Kidney epithelial cell (primary cell): ENCODE measurements around the gene GINS1. TPM values are rescaled to one million over a fixed set of nuclear protein-coding genes. Genes with fewer than 3 reads are reported as not detected.

ENCODE experiments used
- DNase-seq: peaks from one replicate; pipeline ENCODE4 v3.0.0-alpha.2; 2010; ENCODE audit warnings: low read depth
- H3K27me3 ChIP-seq: 2 replicates; pipeline ENCODE4 v1.6.0; 2011; ENCODE audit warnings: low read length; ENCODE audit not compliant: control insufficient read depth, insufficient read depth
- H3K36me3 ChIP-seq: 2 replicates; pipeline ENCODE4 v1.5.1; 2011; ENCODE audit warnings: low read length; ENCODE audit not compliant: control insufficient read depth, insufficient read depth
- H3K4me3 ChIP-seq: 2 replicates; pipeline ENCODE4 v1.5.1; 2011; ENCODE audit warnings: low read depth, mild to moderate bottlenecking, control low read depth, low read length
- CTCF ChIP-seq: IDR thresholded peaks from 2 replicates; pipeline ENCODE4 v1.5.1; 2011; ENCODE audit warnings: mild to moderate bottlenecking, moderate library complexity, low read length, control low read depth, inconsistent platforms; ENCODE audit not compliant: insufficient read depth, poor library complexity, severe bottlenecking
- total RNA-seq: library from RNA; depleted of rRNA; stranded (reverse); fragments of >200 nt; gene quantifications from 2 replicates; pipeline ENCODE4 v1.2.3, GENCODE V29; 2015

The GINS1 gene
- total RNA-seq, 1 donor from 2014 or later: 6.6 TPM

- TF ChIP-seq CTCF: no peak
- H3K27me3 ChIP-seq: no peaks in the 10 kb centered on the region
- DNase-seq: no peak
- no peak overlapping the region for H3K4me3 ChIP-seq
- H3K36me3 ChIP-seq: no peaks in the 10 kb centered on the region
These were observed 31.2 kb upstream of the GINS1 start for GRCh38 chr20:25376236-25376635.

GRCh38 chr20:25376886-25377285 lies 30.6 kb upstream of the GINS1 start:
- H3K36me3 ChIP-seq: no peaks in the 10 kb centered on the region

GRCh38 chr20:25378189-25378883 lies 29.1 kb upstream of the GINS1 start:
- DNase-seq: no peak
- Histone ChIP-seq H3K4me3 (no peak overlapping the region), H3K36me3 (no peaks in the 10 kb centered on the region), H3K27me3 (no peaks in the 10 kb centered on the region)
- TF ChIP-seq CTCF: no peak

More at GRCh38 chr20:25376886-25377285, 30.6 kb upstream of the GINS1 start:
- Histone ChIP-seq H3K27me3 (no peaks in the 10 kb centered on the region), H3K4me3 (no peak overlapping the region)
- TF ChIP-seq CTCF: no peak
- DNase-seq: no peak

GRCh38 chr20:25378884-25379733 lies 28.4 kb upstream of the GINS1 start:
- Histone ChIP-seq H3K36me3 (no peaks in the 10 kb centered on the region), H3K4me3 (no peak overlapping the region), H3K27me3 (no peaks in the 10 kb centered on the region)
- no peak for DNase-seq
- no peak for TF ChIP-seq CTCF

- TF ChIP-seq CTCF: no peak
- H3K4me3 ChIP-seq: no peak overlapping the region
- H3K27me3 ChIP-seq: no peaks in the 10 kb centered on the region
- H3K36me3 ChIP-seq: no peaks in the 10 kb centered on the region
- DNase-seq: no peak
These were observed 26.4 kb upstream of the GINS1 start for GRCh38 chr20:25380945-25381614.
